Spleen (tissue), 11 donors: ENCODE data around the gene CLDN16. TPM values are rescaled to one million over a fixed set of nuclear protein-coding genes. Genes with fewer than 3 reads are reported as not detected.

Experiments
- DNase-seq: peaks from one replicate; pipeline ENCODE4 v3.0.0-alpha.2; 2020
- H3K27ac ChIP-seq, 8 donors: fragments of 200-600 bp; sonication (generic) in 7 of 8; 1 replicate in 4 of 8; 2 replicates in 4 of 8; pipeline versions ENCODE4 v1.5.0 to v1.8.0; 2016 to 2021; ENCODE audit warnings: inconsistent platforms in 4 of 8, mild to moderate bottlenecking in 4 of 8, moderate library complexity in 1 of 8
- H3K27me3 ChIP-seq, 7 donors: fragments of 200-600 bp; sonication (generic) in 6 of 7; replicated peaks in 1 of 7; 1 replicate in 4 of 7; 2 replicates in 3 of 7; pipeline versions ENCODE4 v1.5.0 to v1.8.0; 2016 to 2021; ENCODE audit warnings: inconsistent platforms in 3 of 7, mild to moderate bottlenecking in 1 of 7
- H3K36me3 ChIP-seq, 6 donors: fragments of 200-600 bp; sonication (generic) in 5 of 6; 1 replicate in 4 of 6; 2 replicates in 2 of 6; pipeline versions ENCODE4 v1.5.0 to v1.8.0; 2016 to 2021; ENCODE audit warnings: inconsistent platforms in 2 of 6
- H3K4me1 ChIP-seq, 6 donors: fragments of 200-600 bp; sonication (generic) in 5 of 6; 1 replicate in 3 of 6; 2 replicates in 3 of 6; pipeline versions ENCODE4 v1.5.0 to v1.8.0; 2016 to 2021; ENCODE audit warnings: inconsistent platforms in 3 of 6
- H3K4me3 ChIP-seq, 8 donors: fragments of 200-600 bp; sonication (generic) in 7 of 8; 1 replicate in 4 of 8; 2 replicates in 4 of 8; pipeline versions ENCODE4 v1.5.0 to v1.8.0; 2016 to 2021; ENCODE audit warnings: inconsistent platforms in 4 of 8, mild to moderate bottlenecking in 4 of 8, moderate library complexity in 2 of 8
- H3K9me3 ChIP-seq, 8 donors: fragments of 200-600 bp; sonication (generic) in 7 of 8; 1 replicate in 4 of 8; 2 replicates in 4 of 8; pipeline versions ENCODE4 v1.5.0 to v1.8.0; 2016 to 2021; ENCODE audit warnings: inconsistent platforms in 4 of 8
- CTCF ChIP-seq, 11 experiments: fragments of 200-600 bp in 7 of 11; fragments of 450-650 bp in 4 of 11; sonication (generic) in 4 of 11; IDR thresholded peaks in 8 of 11; conservative IDR thresholded peaks in 3 of 11; 1 replicate in 7 of 11; 2 replicates in 4 of 11; pipeline versions ENCODE4 v1.4.0 to v1.8.0; 2016 to 2021; ENCODE audit warnings: antibody characterized with exemption in 11 of 11, inconsistent platforms in 4 of 11, mild to moderate bottlenecking in 1 of 11
- POLR2A ChIP-seq, 3 donors: fragments of 450-650 bp; IDR thresholded peaks; one replicate each; pipeline ENCODE4 v1.5.1; 2017; ENCODE audit warnings: antibody characterized with exemption in 3 of 3, mild to moderate bottlenecking in 1 of 3
- POLR2AphosphoS5 ChIP-seq, 3 donors: sonication (generic); formaldehyde crosslinking; IDR thresholded peaks; one replicate each; pipeline ENCODE4 v1.5.1; 2017; ENCODE audit warnings: antibody characterized with exemption in 3 of 3
- WGBS, 5 donors: extraction: QIAGEN DNeasy Blood & Tissue Kit in 3 of 5; methylation state at CpG; one replicate each; pipeline versions ENCODE4 v1.1.5 to v1.1.7; 2013 to 2018; 5-methylcytosine and 5-hydroxymethylcytosine counted together
- intact Hi-C: fragments of 100-400 bp; cut with DNase I; formaldehyde crosslinking; loops from one replicate; pipeline ENCODE4 v1.15.0; 2023; ENCODE audit warnings: low total_unique reads
- polyA plus RNA-seq, 3 donors: library from polyadenylated mRNA; stranded (reverse); fragments of 200-250 nt; gene quantifications; one replicate each; pipeline ENCODE4 v1.2.1, GENCODE V29; 2013
- total RNA-seq, 7 donors: library from RNA; depleted of rRNA in 3 of 7; stranded (reverse); fragments of >200 nt in 3 of 7; fragmentation: NEBNext Ultra II Directional in 4 of 7; extraction: Animal tissue kit (Norgen Biotek cat#: 25700) in 4 of 7; gene quantifications; one replicate each; pipeline versions ENCODE4 v1.1.0 to v1.2.1, GENCODE V29; 2016 to 2021
- donor health status: healthy with polysubstance abuse.
- donor health status: DM: no; HTN: no; CAD: no; lungs with moderate emphysema.
- donor health status: DM: no; HTN: no; CAD: no.
- donor health status: Bipolar disorder and iron deficiency.
- donor health status: healthy.
- donor health status: DM: no; HTN: no; CAD: no.
- donor health status: DM: yes; HTN: yes; CAD: no.

The CLDN16 gene
- total and polyA plus RNA-seq, 10 donors = 0.06 to 0.08 (median 0.07) TPM; not detected in 7

GRCh38 chr3:190456770-190457169 is 68.8 kb downstream of the CLDN16 start:
- Histone ChIP-seq H3K4me3 (no peak overlapping the region), H3K9me3 (no peaks in the 10 kb centered on the region), H3K27me3 (no peaks in the 10 kb centered on the region), H3K27ac (no peak overlapping the region), H3K4me1 (no peaks in the 10 kb centered on the region), H3K36me3 (no peaks in the 10 kb centered on the region)
- WGBS, 5 donors = 84 to 100% (median 89%) methylated on average over 1 of the region's 1 CpG
- intact Hi-C loops = no loop called here
- TF ChIP-seq POLR2AphosphoS5 (IDR thresholded peaks at IDR 0.05) = no peak
- TF ChIP-seq CTCF (IDR thresholded peaks at IDR 0.05 in 8 of 11, conservative IDR thresholded peaks at IDR 0.05 in 3 of 11) = no peak
- TF ChIP-seq POLR2A (IDR thresholded peaks at IDR 0.05) = no peak
- DNase-seq = no peak

- no peaks in the 10 kb centered on the region for H3K4me1 ChIP-seq
- no peaks in the 10 kb centered on the region for H3K9me3 ChIP-seq
- no peaks in the 10 kb centered on the region for H3K27me3 ChIP-seq
- intact Hi-C loops = no loop called here
- H3K36me3 ChIP-seq = no peaks in the 10 kb centered on the region
- no peak for DNase-seq
- WGBS, 5 donors = 38 to 57% (median 53%) methylated on average over 2 of the region's 2 CpGs
- no peak overlapping the region for H3K27ac ChIP-seq
- TF ChIP-seq POLR2AphosphoS5 (IDR thresholded peaks at IDR 0.05) (no peak), POLR2A (IDR thresholded peaks at IDR 0.05) (no peak), CTCF (IDR thresholded peaks at IDR 0.05 in 8 of 11, conservative IDR thresholded peaks at IDR 0.05 in 3 of 11) (no peak)
- H3K4me3 ChIP-seq = no peak overlapping the region
These were observed 70.1 kb downstream of the CLDN16 start for GRCh38 chr3:190458040-190458439.

Other genes starting within 250 kb of the CLDN16 start
- gene CLDN1, start 65.7 kb upstream of the CLDN16 start, total RNA-seq = 1 to 10 TPM in 3 of 7 donors, under 1 TPM in 4; 0.26 to 3.0 (median 0.91) TPM
- gene CLDN1, start 65.7 kb upstream of the CLDN16 start, polyA plus RNA-seq = 1 to 10 TPM in 1 of 3 donors, under 1 TPM in 2; 0.35 to 1.3 (median 0.91) TPM
- not detected for gene TMEM207, start 61.7 kb downstream of the CLDN16 start, total RNA-seq
- gene TMEM207, start 61.7 kb downstream of the CLDN16 start, polyA plus RNA-seq = not detected
- gene IL1RAP, start 125.9 kb downstream of the CLDN16 start, total RNA-seq = 10 to 100 TPM; 22.6 to 47.4 (median 28.1) TPM
- 1 to 10 TPM; 1.1 to 1.6 (median 1.5) TPM for gene IL1RAP, start 125.9 kb downstream of the CLDN16 start, polyA plus RNA-seq